Testis (tissue), 3 donors: ENCODE measurements around the gene CNKSR1. TPM values are rescaled to one million over a fixed set of nuclear protein-coding genes. Genes with fewer than 3 reads are reported as not detected.

Experiments used
- DNase-seq: peaks from one replicate; pipeline ENCODE4 v3.0.0-alpha.2; 2019
- H3K27ac ChIP-seq, 2 donors: fragments of 200-600 bp; sonication (generic); one replicate each; pipeline ENCODE4 v1.5.1; 2019
- H3K27me3 ChIP-seq: fragments of 200-600 bp; sonication (generic); one replicate; pipeline ENCODE4 v1.5.1; 2019
- H3K36me3 ChIP-seq: fragments of 200-600 bp; sonication (generic); one replicate; pipeline ENCODE4 v1.5.1; 2017; ENCODE audit warnings: low read depth; ENCODE audit errors: missing control alignments
- H3K4me1 ChIP-seq: fragments of 200-600 bp; sonication (generic); one replicate; pipeline ENCODE4 v1.5.1; 2019
- H3K4me3 ChIP-seq, 2 donors: fragments of 200-600 bp; sonication (generic); one replicate each; pipeline ENCODE4 v1.5.1; 2017 to 2019
- H3K9me3 ChIP-seq: fragments of 200-600 bp; sonication (generic); one replicate; pipeline ENCODE4 v1.5.1; 2017
- POLR2A ChIP-seq: fragments of 450-650 bp; IDR thresholded peaks from one replicate; pipeline ENCODE4 v1.6.1; 2017; ENCODE audit warnings: antibody characterized with exemption, mild to moderate bottlenecking, moderate library complexity
- WGBS, 2 donors: methylation state at CpG; one replicate each; pipeline ENCODE4 v1.1.5; 2018; 5-methylcytosine and 5-hydroxymethylcytosine counted together
- intact Hi-C: fragments of 100-400 bp; cut with DNase I; formaldehyde crosslinking; loops from one replicate; pipeline ENCODE4 v1.15.1; 2023; ENCODE audit warnings: low total_unique reads
- polyA plus RNA-seq: library from polyadenylated mRNA; stranded (reverse); fragments of 350-450 nt; fragmentation: Illumina TruSeq; extraction: RNeasy Lipid Tissue Mini Kit (QIAGEN cat#74804); gene quantifications from one replicate; pipeline ENCODE4 v1.2.3, GENCODE V29; 2014; ENCODE audit warnings: low read depth, low replicate concordance; ENCODE audit not compliant: insufficient read depth
- total RNA-seq, 2 donors: library from RNA; depleted of rRNA; stranded (reverse); fragments of >200 nt; gene quantifications; one replicate each; pipeline ENCODE4 v1.2.3, GENCODE V29; 2016
- TF ChIP-seq, protein P1 (sequence below), 3 experiments: fragments of 450-650 bp in 2 of 3; fragments of 200-600 bp in 1 of 3; sonication (generic) in 1 of 3; IDR thresholded peaks; one replicate each; pipeline ENCODE4 v1.5.1; 2016 to 2019; ENCODE audit warnings: antibody characterized with exemption in 3 of 3, mild to moderate bottlenecking in 2 of 3, moderate library complexity in 1 of 3

Gene CNKSR1
- total and polyA plus RNA-seq, 3 donors from 2014 or later: 2.7 to 9.6 (median 7.6) TPM

DNA sequence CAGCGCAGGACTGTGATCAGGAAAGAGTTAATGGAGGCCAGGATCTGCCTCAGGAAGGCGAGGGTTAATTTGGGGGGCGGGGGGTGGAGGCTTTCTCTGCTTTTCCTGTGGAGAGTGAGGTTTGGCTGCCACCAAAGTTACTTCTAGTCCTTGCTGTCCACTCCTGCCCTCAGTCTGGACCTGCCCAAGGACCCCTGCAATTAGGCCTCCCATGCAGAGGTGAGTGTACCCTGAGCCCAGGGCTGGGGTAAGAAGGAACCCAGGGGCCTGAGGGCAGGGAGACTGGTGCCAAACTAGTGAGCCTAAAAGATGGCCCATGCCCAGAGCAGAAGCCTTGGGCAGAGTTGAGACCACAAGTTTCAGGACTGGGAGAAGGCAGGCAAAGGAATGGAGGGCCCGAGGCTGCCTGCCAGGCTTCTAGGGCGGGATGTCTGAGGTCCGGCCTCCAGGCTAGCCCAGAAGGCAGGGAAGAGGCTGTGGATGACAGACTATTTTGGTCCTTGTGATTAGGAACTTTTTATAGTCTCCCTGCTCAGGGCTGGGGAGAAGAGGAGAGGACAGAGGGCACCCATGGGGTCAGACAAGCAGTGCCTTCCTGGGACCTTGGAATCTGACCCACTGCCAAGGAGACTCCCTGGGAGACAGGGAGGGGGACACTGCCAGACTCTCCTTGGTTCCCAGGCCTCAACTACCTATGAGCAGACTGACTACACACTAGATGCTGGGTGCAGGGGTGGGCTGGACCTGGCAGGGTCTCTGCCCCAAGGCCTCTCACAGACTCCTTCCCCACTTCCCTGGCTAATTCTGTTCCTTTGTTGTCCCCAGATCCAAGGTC is 18.2 kb upstream of the CNKSR1 start, which contains the start of gene FAM110D:
TSS of gene FAM110D (plus strand) at position 172 of the 835 bp plus-strand sequence. CDS start 2,213 bp downstream, outside the sequence.
- no peaks in the 10 kb centered on the region for H3K36me3 ChIP-seq
- H3K27ac ChIP-seq: no peak within 1 kb of the TSS
- no peaks in the 10 kb centered on the region for H3K9me3 ChIP-seq
- H3K4me1 ChIP-seq: peaks cover 7% of the 10 kb centered on the region
- intact Hi-C loops: no loop called here
- TF ChIP-seq POLR2A: no peak
- TF ChIP-seq, protein P1, sequence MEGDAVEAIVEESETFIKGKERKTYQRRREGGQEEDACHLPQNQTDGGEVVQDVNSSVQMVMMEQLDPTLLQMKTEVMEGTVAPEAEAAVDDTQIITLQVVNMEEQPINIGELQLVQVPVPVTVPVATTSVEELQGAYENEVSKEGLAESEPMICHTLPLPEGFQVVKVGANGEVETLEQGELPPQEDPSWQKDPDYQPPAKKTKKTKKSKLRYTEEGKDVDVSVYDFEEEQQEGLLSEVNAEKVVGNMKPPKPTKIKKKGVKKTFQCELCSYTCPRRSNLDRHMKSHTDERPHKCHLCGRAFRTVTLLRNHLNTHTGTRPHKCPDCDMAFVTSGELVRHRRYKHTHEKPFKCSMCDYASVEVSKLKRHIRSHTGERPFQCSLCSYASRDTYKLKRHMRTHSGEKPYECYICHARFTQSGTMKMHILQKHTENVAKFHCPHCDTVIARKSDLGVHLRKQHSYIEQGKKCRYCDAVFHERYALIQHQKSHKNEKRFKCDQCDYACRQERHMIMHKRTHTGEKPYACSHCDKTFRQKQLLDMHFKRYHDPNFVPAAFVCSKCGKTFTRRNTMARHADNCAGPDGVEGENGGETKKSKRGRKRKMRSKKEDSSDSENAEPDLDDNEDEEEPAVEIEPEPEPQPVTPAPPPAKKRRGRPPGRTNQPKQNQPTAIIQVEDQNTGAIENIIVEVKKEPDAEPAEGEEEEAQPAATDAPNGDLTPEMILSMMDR (IDR thresholded peaks at IDR 0.05): no peak
- DNase-seq: no peak
- H3K4me3 ChIP-seq: peak within 1 kb of the TSS in 1 of 2 donors; percentile 6
- no peaks in the 10 kb centered on the region for H3K27me3 ChIP-seq
- 61 to 63% methylated on average over 4 to 6 of the region's 6 CpGs for WGBS, 2 donors

DNA sequence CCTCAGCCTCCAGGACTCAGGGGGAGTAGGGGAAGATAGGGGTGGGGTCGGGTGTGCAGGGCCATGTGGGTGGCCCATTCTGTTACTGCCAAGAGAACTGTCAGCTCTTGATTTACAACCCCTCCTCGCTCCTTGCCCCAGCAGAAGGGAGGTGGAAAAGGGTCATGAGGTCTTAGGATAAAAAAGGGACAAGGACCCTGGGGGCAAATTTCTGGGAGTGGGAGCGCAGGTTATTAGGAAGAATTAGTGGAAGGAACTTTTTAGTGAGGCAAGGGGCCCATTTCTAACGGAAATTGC is 17.6 kb upstream of the CNKSR1 start:
- Histone ChIP-seq H3K27me3 (no peaks in the 10 kb centered on the region), H3K9me3 (no peaks in the 10 kb centered on the region), H3K36me3 (no peaks in the 10 kb centered on the region), H3K4me1 (peaks cover 7% of the 10 kb centered on the region), H3K4me3 (peak overlapping the region in 1 of 2 donors; percentile 6), H3K27ac (no peak overlapping the region)
- no peak for TF ChIP-seq POLR2A
- TF ChIP-seq, protein P1 (IDR thresholded peaks at IDR 0.05): no peak
- DNase-seq: no peak
- intact Hi-C loops: loop anchor here (10.0 kb wide), 1 partner anchor 45 kb away; the partner anchor contains the start of gene PDIK1L
- WGBS, 2 donors: 69 to 77% methylated on average over 4 of the region's 4 CpGs

DNA sequence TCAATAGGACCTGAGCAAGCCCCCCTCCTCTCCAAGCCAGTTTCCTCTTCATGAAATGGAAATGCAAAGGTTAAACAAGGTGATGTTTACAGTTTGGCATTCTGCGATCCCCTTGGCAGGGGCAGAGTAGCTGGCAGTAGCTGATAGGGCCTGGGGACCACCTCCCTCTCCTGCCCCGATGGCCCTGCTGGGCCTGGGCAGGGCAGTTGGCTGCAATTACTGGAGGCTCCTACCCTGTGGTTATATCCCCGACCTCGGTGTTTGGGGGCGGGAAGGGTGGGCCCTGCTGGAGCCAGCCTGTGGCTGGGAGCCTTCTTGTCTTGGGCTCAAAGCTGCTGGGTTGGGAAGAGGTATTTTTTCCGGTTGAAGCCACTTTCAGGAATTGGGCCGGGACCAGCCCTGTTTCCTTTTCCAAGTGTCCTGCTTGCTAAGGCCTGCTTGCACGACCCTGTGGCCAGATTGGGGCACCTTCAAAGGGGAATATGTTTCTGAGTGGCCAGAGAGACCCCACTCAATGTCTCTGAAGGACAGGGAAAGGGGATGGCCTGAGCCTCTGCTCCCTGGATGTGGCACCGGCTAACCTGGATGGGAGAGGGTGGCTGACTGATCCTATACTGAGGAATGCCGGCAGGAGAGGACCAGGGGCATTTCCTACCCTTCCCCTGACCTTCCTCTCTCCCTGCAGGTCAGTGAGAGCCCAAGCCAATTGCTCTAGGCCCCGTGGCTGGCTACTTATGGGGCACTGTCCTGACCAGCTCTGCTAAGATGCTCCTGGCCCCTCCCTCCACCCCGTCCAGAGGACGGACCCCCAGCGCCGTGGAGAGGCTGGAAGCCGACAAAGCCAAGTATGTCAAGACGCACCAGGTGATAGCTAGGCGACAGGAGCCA is 16.5 kb upstream of the CNKSR1 start:
- Histone ChIP-seq H3K9me3 (no peaks in the 10 kb centered on the region), H3K4me1 (peaks cover 7% of the 10 kb centered on the region), H3K4me3 (peak overlapping the region; percentile 47 to 59), H3K27ac (no peak overlapping the region), H3K36me3 (no peaks in the 10 kb centered on the region), H3K27me3 (no peaks in the 10 kb centered on the region)
- TF ChIP-seq, protein P1 (IDR thresholded peaks at IDR 0.05): no peak
- TF ChIP-seq POLR2A: no peak
- 45 to 47% methylated on average over 5 to 16 of the region's 18 CpGs for WGBS, 2 donors
- DNase-seq: no peak
- intact Hi-C loops: loop anchor here (10.0 kb wide), 1 partner anchor 46 kb away; the partner anchor contains the start of gene PDIK1L

DNA sequence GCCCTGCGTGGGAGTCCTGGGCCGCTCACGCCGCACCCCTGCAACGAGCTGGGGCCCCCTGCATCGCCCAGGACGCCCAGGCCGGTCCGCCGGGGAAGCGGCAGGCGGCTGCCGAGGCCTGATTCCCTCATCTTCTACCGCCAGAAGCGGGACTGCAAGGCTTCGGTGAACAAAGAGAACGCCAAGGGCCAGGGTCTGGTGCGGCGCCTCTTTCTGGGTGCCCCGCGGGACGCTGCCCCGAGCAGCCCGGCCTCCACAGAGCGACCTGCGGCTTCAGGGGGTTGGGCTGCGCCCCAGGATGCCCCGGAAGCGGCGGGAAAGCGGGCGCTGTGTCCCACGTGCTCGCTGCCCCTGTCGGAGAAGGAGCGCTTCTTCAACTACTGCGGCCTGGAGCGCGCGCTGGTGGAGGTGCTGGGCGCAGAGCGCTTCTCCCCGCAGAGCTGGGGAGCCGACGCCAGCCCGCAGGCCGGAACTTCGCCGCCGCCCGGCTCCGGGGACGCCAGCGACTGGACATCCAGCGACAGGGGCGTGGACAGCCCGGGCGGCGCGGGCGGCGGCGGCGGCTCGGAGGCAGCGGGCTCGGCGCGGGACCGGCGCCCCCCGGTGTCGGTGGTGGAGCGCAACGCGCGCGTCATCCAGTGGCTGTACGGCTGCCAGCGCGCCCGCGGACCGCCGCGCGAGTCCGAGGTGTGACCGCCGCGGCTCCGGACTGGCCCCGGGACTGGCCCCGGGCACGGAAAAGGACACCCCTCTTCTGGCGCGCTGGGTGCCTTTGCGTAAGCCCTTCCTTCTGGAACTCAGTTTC is 15.7 kb upstream of the CNKSR1 start:
- TF ChIP-seq, protein P1 (IDR thresholded peaks at IDR 0.05): no peak
- Histone ChIP-seq H3K27ac (no peak overlapping the region), H3K4me1 (peaks cover 7% of the 10 kb centered on the region), H3K9me3 (no peaks in the 10 kb centered on the region), H3K4me3 (peak overlapping the region; percentile 47 to 59), H3K27me3 (no peaks in the 10 kb centered on the region), H3K36me3 (no peaks in the 10 kb centered on the region)
- intact Hi-C loops: loop anchor here (10.0 kb wide), 1 partner anchor 47 kb away; the partner anchor contains the start of gene PDIK1L
- DNase-seq: peak; percentile 69
- 0% methylated on average over 18 of the region's 98 CpGs; no CpG with 5 or more reads in 1 of the 2 donors for WGBS, 2 donors
